Trophoblast cell (in vitro differentiated cells and primary cell): ENCODE data around the gene OR2F2.

Experiments used
- DNase-seq, 2 donors: peaks; one replicate each; pipeline ENCODE4 v3.0.0-alpha.2; 2016
- H2AFZ ChIP-seq: 2 replicates; pipeline ENCODE4 v1.6.1; 2013; ENCODE audit warnings: low read length, moderate library complexity, mild to moderate bottlenecking; ENCODE audit not compliant: insufficient read depth, poor library complexity
- H2AK5ac ChIP-seq: 2 replicates; pipeline ENCODE4 v1.6.1; 2013; ENCODE audit warnings: mild to moderate bottlenecking, low read length
- H2BK120ac ChIP-seq: 2 replicates; pipeline ENCODE4 v1.6.1; 2013; ENCODE audit warnings: low read length, mild to moderate bottlenecking, moderate library complexity; ENCODE audit not compliant: insufficient read depth, poor library complexity
- H2BK12ac ChIP-seq: 2 replicates; pipeline ENCODE4 v1.6.1; 2013; ENCODE audit warnings: mild to moderate bottlenecking, low read length, moderate library complexity
- H2BK5ac ChIP-seq: 2 replicates; pipeline ENCODE4 v1.6.1; 2013; ENCODE audit warnings: low read length, low read depth, moderate library complexity, mild to moderate bottlenecking; ENCODE audit not compliant: poor library complexity
- H3K14ac ChIP-seq: 2 replicates; pipeline ENCODE4 v1.6.1; 2013; ENCODE audit warnings: mild to moderate bottlenecking, low read length
- H3K18ac ChIP-seq: 2 replicates; pipeline ENCODE4 v1.6.1; 2013; ENCODE audit warnings: mild to moderate bottlenecking, low read length
- H3K23ac ChIP-seq: 2 replicates; pipeline ENCODE4 v1.6.1; 2013; ENCODE audit warnings: low read length
- H3K27ac ChIP-seq: 2 replicates; pipeline ENCODE4 v1.5.1; 2013; ENCODE audit warnings: low read depth, mild to moderate bottlenecking, inconsistent platforms, low read length, moderate library complexity
- H3K27me3 ChIP-seq: 2 replicates; pipeline ENCODE4 v1.6.1; 2013; ENCODE audit warnings: inconsistent platforms, mild to moderate bottlenecking, low read length, moderate library complexity; ENCODE audit not compliant: insufficient read depth
- H3K36me3 ChIP-seq, 2 experiments: 1 replicate in 1 of 2; 2 replicates in 1 of 2; pipeline ENCODE4 v1.6.1; 2013; ENCODE audit warnings: low read length in 2 of 2, mild to moderate bottlenecking in 2 of 2, moderate library complexity in 1 of 2; ENCODE audit not compliant: insufficient read depth in 2 of 2, control insufficient read depth in 1 of 2
- H3K4ac ChIP-seq: 2 replicates; pipeline ENCODE4 v1.6.1; 2013; ENCODE audit warnings: low read depth, mild to moderate bottlenecking, low read length, moderate library complexity
- H3K4me1 ChIP-seq, 2 experiments: 1 replicate in 1 of 2; 2 replicates in 1 of 2; pipeline ENCODE4 v1.6.1; 2013; ENCODE audit warnings: low read length in 2 of 2, mild to moderate bottlenecking in 2 of 2, moderate library complexity in 1 of 2; ENCODE audit not compliant: insufficient read depth in 2 of 2, control insufficient read depth in 1 of 2
- H3K4me2 ChIP-seq: 2 replicates; pipeline ENCODE4 v1.6.1; 2013; ENCODE audit warnings: inconsistent platforms, mild to moderate bottlenecking, low read length, moderate library complexity
- H3K4me3 ChIP-seq: 2 replicates; pipeline ENCODE4 v1.5.1; 2013; ENCODE audit warnings: mild to moderate bottlenecking, low read depth, low read length, inconsistent platforms
- H3K79me1 ChIP-seq: one replicate; pipeline ENCODE4 v1.6.1; 2013; ENCODE audit warnings: low read length
- H3K79me2 ChIP-seq: 2 replicates; pipeline ENCODE4 v1.6.1; 2013; ENCODE audit warnings: low read length, mild to moderate bottlenecking; ENCODE audit not compliant: control insufficient read depth, insufficient read depth, poor library complexity
- H3K9ac ChIP-seq: 2 replicates; pipeline ENCODE4 v1.6.1; 2013; ENCODE audit warnings: mild to moderate bottlenecking, low read length
- H3K9me3 ChIP-seq: 2 replicates; pipeline ENCODE4 v1.6.1; 2013; ENCODE audit warnings: low read depth, mild to moderate bottlenecking, control low read depth, inconsistent platforms, low read length; ENCODE audit not compliant: insufficient read depth
- H4K12ac ChIP-seq: 2 replicates; pipeline ENCODE4 v1.6.1; 2013; ENCODE audit warnings: low read depth, mild to moderate bottlenecking, low read length, moderate library complexity
- H4K8ac ChIP-seq: 2 replicates; pipeline ENCODE4 v1.6.1; 2013; ENCODE audit warnings: low read depth, mild to moderate bottlenecking, low read length, moderate library complexity
- H4K91ac ChIP-seq: one replicate; pipeline ENCODE4 v1.6.1; 2013; ENCODE audit warnings: low read depth, mild to moderate bottlenecking, low read length, moderate library complexity
- WGBS: extraction: QIAGEN DNeasy Blood & Tissue Kit; methylation state at CpG from one replicate; pipeline ENCODE4 v1.1.7; 2013; ENCODE audit warnings: missing lambda C conversion rate; ENCODE audit not compliant: insufficient read length, insufficient coverage; ENCODE audit errors: extremely low coverage; 5-methylcytosine and 5-hydroxymethylcytosine counted together

OR2F2 gene

GRCh38 chr7:143936087-143937009, 1.3 kb downstream of the OR2F2 start:
- no peak overlapping the region for H4K12ac ChIP-seq
- H3K4ac ChIP-seq, result no peak overlapping the region
- no peaks in the 10 kb centered on the region for H3K79me2 ChIP-seq
- H4K91ac ChIP-seq, result no peak overlapping the region
- no peaks in the 10 kb centered on the region for H3K79me1 ChIP-seq
- no peak overlapping the region for H3K27ac ChIP-seq
- H3K4me1 ChIP-seq, result no peaks in the 10 kb centered on the region
- no peak overlapping the region for H3K4me3 ChIP-seq
- H3K9ac ChIP-seq, result no peak overlapping the region
- H2AFZ ChIP-seq, result no peak overlapping the region
- no peaks in the 10 kb centered on the region for H3K9me3 ChIP-seq
- no peak overlapping the region for H4K8ac ChIP-seq
- no peak overlapping the region for H3K4me2 ChIP-seq
- peak; percentile 13 to 46 for DNase-seq
- H3K14ac ChIP-seq, result no peak overlapping the region
- no peak overlapping the region for H3K18ac ChIP-seq
- H2AK5ac ChIP-seq, result no peak overlapping the region
- no peak overlapping the region for H2BK120ac ChIP-seq
- no peak overlapping the region for H3K23ac ChIP-seq
- H3K27me3 ChIP-seq, result no peaks in the 10 kb centered on the region
- WGBS, result no CpG with 5 or more reads among the region's 4 CpGs
- no peak overlapping the region for H2BK12ac ChIP-seq
- H2BK5ac ChIP-seq, result no peak overlapping the region
- no peaks in the 10 kb centered on the region for H3K36me3 ChIP-seq

DNA sequence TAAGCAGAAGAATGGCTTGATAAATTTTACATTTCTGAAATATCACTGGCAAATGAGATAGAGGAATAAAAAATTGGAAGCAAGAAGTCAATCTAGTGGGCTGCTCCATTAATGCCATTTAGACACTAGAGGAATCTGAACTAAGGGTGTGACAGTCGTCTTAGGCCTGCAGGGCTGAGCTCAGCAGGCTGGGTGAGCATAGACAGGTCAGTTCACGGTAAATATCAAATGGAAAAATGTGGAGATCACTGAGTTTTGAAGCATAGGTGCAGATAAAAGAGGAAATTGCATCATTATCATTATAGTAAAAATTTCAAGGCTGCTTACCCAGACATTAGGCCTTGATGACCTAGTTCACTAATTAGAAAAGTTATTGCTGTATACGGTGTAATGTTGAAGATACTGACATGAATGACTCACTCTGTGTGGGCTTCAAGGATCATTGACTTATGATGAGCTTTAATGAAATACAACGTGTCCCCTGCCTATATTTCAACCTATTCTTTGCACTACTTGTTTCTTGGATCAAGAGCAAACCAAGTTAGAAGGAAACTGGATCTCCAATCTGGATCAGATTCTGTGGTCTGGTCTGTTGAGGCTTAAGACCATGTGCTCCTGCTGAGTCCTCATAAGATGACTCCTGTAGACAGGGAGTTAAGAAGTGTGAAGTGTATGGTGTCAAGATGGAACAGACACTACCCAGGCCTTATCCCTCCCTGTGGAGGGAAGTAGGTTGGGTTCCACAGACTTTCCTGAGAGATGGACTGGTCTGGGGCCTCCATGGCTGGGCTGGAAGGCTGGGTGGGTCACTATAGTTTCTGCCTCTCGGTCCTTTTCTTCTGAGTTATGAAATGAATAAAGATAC, 3.6 kb downstream of the OR2F2 start:
- Histone ChIP-seq H4K91ac (no peak overlapping the region), H2BK120ac (no peak overlapping the region), H3K23ac (no peak overlapping the region), H3K4me2 (no peak overlapping the region), H4K8ac (no peak overlapping the region), H3K9me3 (no peaks in the 10 kb centered on the region), H2AK5ac (no peak overlapping the region), H2AFZ (no peak overlapping the region), H2BK5ac (no peak overlapping the region), H3K27ac (no peak overlapping the region), H3K14ac (no peak overlapping the region), H3K79me1 (no peaks in the 10 kb centered on the region), H3K9ac (no peak overlapping the region), H3K79me2 (no peaks in the 10 kb centered on the region), H3K4ac (no peak overlapping the region), H3K4me1 (no peaks in the 10 kb centered on the region), H2BK12ac (no peak overlapping the region), H3K36me3 (no peaks in the 10 kb centered on the region), H3K18ac (no peak overlapping the region), H4K12ac (no peak overlapping the region), H3K27me3 (no peaks in the 10 kb centered on the region), H3K4me3 (no peak overlapping the region)
- no CpG with 5 or more reads among the region's 5 CpGs for WGBS
- DNase-seq, result no peak

GRCh38 chr7:143945423-143945822, 10.4 kb downstream of the OR2F2 start:
- H3K9me3 ChIP-seq, result no peaks in the 10 kb centered on the region
- no peaks in the 10 kb centered on the region for H3K27me3 ChIP-seq
- no peak overlapping the region for H2BK12ac ChIP-seq
- no peak overlapping the region for H3K4me2 ChIP-seq
- WGBS, result no CpG with 5 or more reads among the region's 4 CpGs
- H4K91ac ChIP-seq, result no peak overlapping the region
- no peak overlapping the region for H4K8ac ChIP-seq
- H3K79me1 ChIP-seq, result no peaks in the 10 kb centered on the region
- H3K4me3 ChIP-seq, result no peak overlapping the region
- no peak overlapping the region for H3K27ac ChIP-seq
- no peak overlapping the region for H3K14ac ChIP-seq
- no peak overlapping the region for H3K23ac ChIP-seq
- H4K12ac ChIP-seq, result no peak overlapping the region
- no peak overlapping the region for H3K4ac ChIP-seq
- no peaks in the 10 kb centered on the region for H3K79me2 ChIP-seq
- no peak overlapping the region for H3K18ac ChIP-seq
- H2BK5ac ChIP-seq, result no peak overlapping the region
- H3K9ac ChIP-seq, result no peak overlapping the region
- no peak overlapping the region for H2AFZ ChIP-seq
- H3K4me1 ChIP-seq, result no peaks in the 10 kb centered on the region
- H2AK5ac ChIP-seq, result no peak overlapping the region
- H2BK120ac ChIP-seq, result no peak overlapping the region
- H3K36me3 ChIP-seq, result no peaks in the 10 kb centered on the region
- DNase-seq, result no peak

DNA sequence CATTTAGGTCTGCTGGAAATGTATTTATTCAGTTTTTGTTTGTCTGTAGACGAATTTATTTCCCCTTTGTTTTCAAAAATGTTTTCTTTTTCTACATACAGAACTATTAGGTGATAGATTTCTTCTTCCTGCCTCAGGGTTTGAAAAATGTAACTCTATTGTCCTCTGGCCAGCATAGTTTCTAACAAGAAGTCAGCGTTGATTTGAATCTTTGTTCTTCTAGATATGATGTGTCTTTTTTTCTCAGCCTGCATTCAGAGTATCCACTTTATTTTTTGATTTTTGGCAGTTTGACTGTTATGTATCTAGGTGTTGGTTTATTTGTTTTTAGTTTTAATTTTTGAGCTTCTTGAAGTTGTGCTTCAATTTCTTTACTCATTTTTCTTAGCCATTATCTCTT, 12.1 kb downstream of the OR2F2 start:
- Histone ChIP-seq H2AK5ac (no peak overlapping the region), H3K27ac (no peak overlapping the region), H3K79me2 (no peaks in the 10 kb centered on the region), H2BK5ac (no peak overlapping the region), H3K23ac (no peak overlapping the region), H3K4me2 (no peak overlapping the region), H3K4me3 (no peak overlapping the region), H3K18ac (no peak overlapping the region), H2AFZ (no peak overlapping the region), H3K27me3 (no peaks in the 10 kb centered on the region), H3K9me3 (no peaks in the 10 kb centered on the region), H3K14ac (no peak overlapping the region), H3K36me3 (no peaks in the 10 kb centered on the region), H3K9ac (no peak overlapping the region), H4K91ac (no peak overlapping the region), H3K79me1 (no peaks in the 10 kb centered on the region), H3K4ac (no peak overlapping the region), H4K8ac (no peak overlapping the region), H3K4me1 (no peaks in the 10 kb centered on the region), H2BK120ac (no peak overlapping the region), H4K12ac (no peak overlapping the region), H2BK12ac (no peak overlapping the region)
- WGBS, result no CpG with 5 or more reads among the region's 2 CpGs
- no peak for DNase-seq
